Stomach smooth muscle (tissue), 2 donors: ENCODE measurements around the gene TMPRSS4.

Source experiments
- H3K27ac ChIP-seq: one replicate; pipeline ENCODE4 v1.7.0; 2013; ENCODE audit warnings: mild to moderate bottlenecking, low read length, inconsistent platforms
- H3K27me3 ChIP-seq, 2 donors: one replicate each; pipeline ENCODE4 v1.7.0; 2013; ENCODE audit warnings: low read length in 2 of 2; ENCODE audit not compliant: insufficient read depth in 2 of 2, control insufficient read depth in 1 of 2
- H3K36me3 ChIP-seq, 2 donors: one replicate each; pipeline ENCODE4 v1.7.0; 2013; ENCODE audit warnings: low read length in 2 of 2; ENCODE audit not compliant: control insufficient read depth in 2 of 2, insufficient read depth in 2 of 2
- H3K4me1 ChIP-seq: one replicate; pipeline ENCODE4 v1.7.0; 2013; ENCODE audit warnings: low read length; ENCODE audit not compliant: control insufficient read depth, insufficient read depth
- H3K4me3 ChIP-seq, 2 donors: one replicate each; pipeline ENCODE4 v1.7.0; 2013; ENCODE audit warnings: low read length in 2 of 2
- H3K9ac ChIP-seq, 2 donors: one replicate each; pipeline ENCODE4 v1.7.0; 2013; ENCODE audit warnings: low read length in 2 of 2, mild to moderate bottlenecking in 1 of 2
- H3K9me3 ChIP-seq, 2 donors: one replicate each; pipeline ENCODE4 v1.7.0; 2013; ENCODE audit warnings: low read length in 2 of 2; ENCODE audit not compliant: control insufficient read depth in 2 of 2
- donor health status: healthy.
- donor health status: Pancreatic carcinoma.

The TMPRSS4 gene

GRCh38 chr11:118139578-118139977 is 62.7 kb downstream of the TMPRSS4 start:
- Histone ChIP-seq H3K36me3 (no peaks in the 10 kb centered on the region), H3K9ac (no peak overlapping the region), H3K27me3 (peaks cover 28 to 38% of the 10 kb centered on the region in 2 donors), H3K4me3 (no peak overlapping the region), H3K27ac (no peak overlapping the region), H3K4me1 (no peaks in the 10 kb centered on the region), H3K9me3 (no peaks in the 10 kb centered on the region)

GRCh38 chr11:118142081-118142480 is 65.2 kb downstream of the TMPRSS4 start:
- Histone ChIP-seq H3K36me3 (no peaks in the 10 kb centered on the region), H3K9ac (no peak overlapping the region), H3K27ac (no peak overlapping the region), H3K27me3 (peaks cover 28 to 35% of the 10 kb centered on the region in 2 donors), H3K4me3 (no peak overlapping the region), H3K4me1 (peaks cover 7% of the 10 kb centered on the region), H3K9me3 (no peaks in the 10 kb centered on the region)

GRCh38 chr11:118142809-118143208 is 65.9 kb downstream of the TMPRSS4 start:
- Histone ChIP-seq H3K4me1 (peaks cover 7% of the 10 kb centered on the region), H3K36me3 (no peaks in the 10 kb centered on the region), H3K9me3 (no peaks in the 10 kb centered on the region), H3K4me3 (no peak overlapping the region), H3K27ac (no peak overlapping the region), H3K9ac (no peak overlapping the region), H3K27me3 (peaks cover 28 to 32% of the 10 kb centered on the region in 2 donors)

- Histone ChIP-seq H3K4me3 (no peak overlapping the region), H3K4me1 (peaks cover 7% of the 10 kb centered on the region), H3K27ac (no peak overlapping the region), H3K27me3 (peaks cover 28 to 30% of the 10 kb centered on the region in 2 donors), H3K9me3 (no peaks in the 10 kb centered on the region), H3K9ac (no peak overlapping the region), H3K36me3 (no peaks in the 10 kb centered on the region)
Observed at GRCh38 chr11:118143661-118144185, 66.8 kb downstream of the TMPRSS4 start.

- Histone ChIP-seq H3K27ac (no peak overlapping the region), H3K36me3 (no peaks in the 10 kb centered on the region), H3K9ac (peak overlapping the region in 1 of 2 donors; percentile 21), H3K27me3 (peaks cover 28 to 30% of the 10 kb centered on the region in 2 donors), H3K4me1 (peaks cover 7% of the 10 kb centered on the region), H3K9me3 (no peaks in the 10 kb centered on the region), H3K4me3 (peak overlapping the region; percentile 73 to 80)
Observed at GRCh38 chr11:118144301-118145268, 67.7 kb downstream of the TMPRSS4 start.

GRCh38 chr11:118145285-118146227 is 68.7 kb downstream of the TMPRSS4 start:
- peak overlapping the region; percentile 73 to 80 for H3K4me3 ChIP-seq
- no peaks in the 10 kb centered on the region for H3K9me3 ChIP-seq
- H3K4me1 ChIP-seq = peaks cover 7% of the 10 kb centered on the region
- H3K27me3 ChIP-seq = peaks cover 22 to 26% of the 10 kb centered on the region in 2 donors
- H3K27ac ChIP-seq = no peak overlapping the region
- peak overlapping the region; percentile 21 to 30 for H3K9ac ChIP-seq
- H3K36me3 ChIP-seq = no peaks in the 10 kb centered on the region

GRCh38 chr11:118146554-118146953 is 69.7 kb downstream of the TMPRSS4 start:
- H3K9ac ChIP-seq = no peak overlapping the region
- H3K36me3 ChIP-seq = no peaks in the 10 kb centered on the region
- no peak overlapping the region for H3K4me3 ChIP-seq
- H3K27me3 ChIP-seq = peaks cover 13 to 34% of the 10 kb centered on the region in 2 donors
- H3K9me3 ChIP-seq = no peaks in the 10 kb centered on the region
- peaks cover 11% of the 10 kb centered on the region for H3K4me1 ChIP-seq
- H3K27ac ChIP-seq = no peak overlapping the region

- Histone ChIP-seq H3K27ac (no peak overlapping the region), H3K9me3 (no peaks in the 10 kb centered on the region), H3K27me3 (peaks cover 14 to 37% of the 10 kb centered on the region in 2 donors), H3K4me1 (peaks cover 20% of the 10 kb centered on the region), H3K36me3 (no peaks in the 10 kb centered on the region), H3K9ac (no peak overlapping the region), H3K4me3 (no peak overlapping the region)
Observed at GRCh38 chr11:118147502-118147901, 70.6 kb downstream of the TMPRSS4 start.

GRCh38 chr11:118148240-118148639 is 71.4 kb downstream of the TMPRSS4 start:
- H3K36me3 ChIP-seq = no peaks in the 10 kb centered on the region
- H3K9me3 ChIP-seq = no peaks in the 10 kb centered on the region
- no peak overlapping the region for H3K9ac ChIP-seq
- H3K4me3 ChIP-seq = no peak overlapping the region
- H3K4me1 ChIP-seq = peaks cover 26% of the 10 kb centered on the region
- H3K27me3 ChIP-seq = peaks cover 11 to 34% of the 10 kb centered on the region in 2 donors
- no peak overlapping the region for H3K27ac ChIP-seq

GRCh38 chr11:118148856-118149255 is 72.0 kb downstream of the TMPRSS4 start:
- no peak overlapping the region for H3K27ac ChIP-seq
- H3K4me1 ChIP-seq = peaks cover 29% of the 10 kb centered on the region
- H3K36me3 ChIP-seq = no peaks in the 10 kb centered on the region
- no peaks in the 10 kb centered on the region for H3K9me3 ChIP-seq
- H3K27me3 ChIP-seq = peaks cover 11 to 32% of the 10 kb centered on the region in 2 donors
- H3K4me3 ChIP-seq = no peak overlapping the region
- no peak overlapping the region for H3K9ac ChIP-seq
